Stimulated activated CD8-positive, alpha-beta memory T cell treated with anti-CD3 and anti-CD28 coated beads, Interleukin-7, amount 100 ng/mL, for 4 hours (primary cell): Measurements from ENCODE around the gene CLDN5.
"Not testable (repeated sequence)": the region's sequence is repeated elsewhere in the genome, so short reads cannot be mapped to it uniquely, and the experiment has no call there.

Experiments
- DNase-seq, 2 donors: peaks; one replicate each; pipeline ENCODE4 v3.0.0-alpha.2; 2020; ENCODE audit warnings: low read depth in 2 of 2

CLDN5 gene

GRCh38 chr22:19548427-19548826, 24.2 kb upstream of the CLDN5 start:
- not testable (repeated sequence) for DNase-seq

- no peak for DNase-seq
Observed at GRCh38 chr22:19547620-19548019, 23.4 kb upstream of the CLDN5 start.

DNA sequence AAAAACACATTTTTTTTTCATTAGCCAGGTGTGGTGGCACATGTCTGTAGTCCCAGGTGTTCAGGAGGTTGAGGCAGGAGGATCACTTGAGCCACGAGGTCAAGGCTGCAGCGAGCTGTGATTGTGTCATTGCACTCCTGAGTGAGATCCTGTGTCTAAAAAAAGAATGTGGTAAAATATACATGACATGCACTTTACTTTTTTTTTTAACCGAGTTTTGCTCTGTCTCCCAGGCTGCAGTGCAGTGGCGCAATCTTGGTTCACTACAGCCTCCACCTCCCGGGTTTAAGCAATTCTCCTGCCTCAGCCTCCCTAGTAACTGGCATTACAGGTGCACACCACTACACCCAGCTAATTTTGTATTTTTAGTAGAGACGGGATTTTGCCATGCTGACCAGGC, 22.5 kb upstream of the CLDN5 start:
- no peak for DNase-seq

DNA sequence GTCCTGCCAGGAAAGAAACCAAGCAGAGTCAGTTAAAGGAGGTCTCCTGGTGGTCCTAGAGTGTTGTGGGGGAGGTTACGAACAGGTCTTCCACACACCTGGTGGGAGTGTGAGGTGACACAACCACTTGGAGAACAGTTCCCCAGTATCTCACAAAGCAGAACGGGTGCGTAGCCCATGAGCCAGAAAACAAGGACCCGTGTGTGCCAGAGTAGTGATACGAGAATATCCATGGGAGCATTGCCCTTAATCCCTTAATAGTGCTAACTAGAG, 21.7 kb upstream of the CLDN5 start:
- no peak for DNase-seq

GRCh38 chr22:19543970-19544708, 19.9 kb upstream of the CLDN5 start:
- DNase-seq: no peak

- DNase-seq: no peak
Observed at GRCh38 chr22:19540394-19540793, 16.2 kb upstream of the CLDN5 start.

DNA sequence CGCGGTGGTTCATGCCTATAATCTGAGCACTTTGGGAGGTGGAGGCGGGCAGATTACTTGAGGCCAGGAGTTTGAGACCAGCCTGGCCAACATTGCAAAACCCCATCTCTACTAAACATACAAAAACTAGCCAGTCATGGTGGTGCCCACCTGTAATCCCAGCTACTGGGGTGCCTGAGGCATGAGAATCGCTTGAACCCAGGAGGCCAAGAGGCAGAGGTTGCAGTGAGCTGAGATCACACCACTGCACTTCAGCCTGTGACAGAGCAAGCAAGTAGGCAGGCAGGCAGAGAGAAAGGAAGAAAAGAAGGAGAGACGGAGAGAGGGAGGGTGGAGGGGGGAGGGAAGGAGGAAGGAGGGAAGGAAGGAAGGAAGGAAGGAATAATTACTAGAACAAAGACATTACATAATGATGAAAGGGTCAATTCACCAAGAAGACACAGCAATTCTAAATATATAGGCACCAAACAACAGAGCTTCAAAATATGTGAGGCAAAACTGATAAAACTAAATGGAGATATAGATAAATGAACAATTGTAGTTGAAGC, 13.8 kb upstream of the CLDN5 start:
- DNase-seq: no peak

GRCh38 chr22:19536564-19536963, 12.4 kb upstream of the CLDN5 start:
- DNase-seq: no peak

GRCh38 chr22:19535001-19535400, 10.8 kb upstream of the CLDN5 start:
- DNase-seq: no peak

- no peak for DNase-seq
Observed at GRCh38 chr22:19533857-19534256, 9.6 kb upstream of the CLDN5 start.

- DNase-seq: no peak
Observed at GRCh38 chr22:19533049-19533626, 8.9 kb upstream of the CLDN5 start.

DNA sequence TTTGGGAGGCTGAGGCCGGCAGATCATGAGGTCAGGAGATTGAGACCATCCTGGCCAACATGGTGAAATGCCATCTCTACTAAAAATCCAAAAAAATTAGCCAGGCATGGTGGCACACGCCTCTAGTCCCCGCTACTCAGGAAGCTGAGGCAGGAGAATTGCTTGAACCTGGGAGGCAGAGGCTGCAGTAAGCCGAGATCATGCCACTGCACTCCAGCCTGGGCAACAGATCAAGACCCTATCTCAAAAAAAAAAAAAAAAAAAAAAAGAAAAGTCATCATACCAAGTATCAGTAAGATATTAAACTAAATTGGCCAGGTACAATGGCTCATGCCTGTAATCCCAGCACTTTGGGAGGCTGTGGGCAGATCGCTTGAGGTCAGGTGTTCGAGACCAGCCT, 7.1 kb upstream of the CLDN5 start:
- not testable (repeated sequence) for DNase-seq

DNA sequence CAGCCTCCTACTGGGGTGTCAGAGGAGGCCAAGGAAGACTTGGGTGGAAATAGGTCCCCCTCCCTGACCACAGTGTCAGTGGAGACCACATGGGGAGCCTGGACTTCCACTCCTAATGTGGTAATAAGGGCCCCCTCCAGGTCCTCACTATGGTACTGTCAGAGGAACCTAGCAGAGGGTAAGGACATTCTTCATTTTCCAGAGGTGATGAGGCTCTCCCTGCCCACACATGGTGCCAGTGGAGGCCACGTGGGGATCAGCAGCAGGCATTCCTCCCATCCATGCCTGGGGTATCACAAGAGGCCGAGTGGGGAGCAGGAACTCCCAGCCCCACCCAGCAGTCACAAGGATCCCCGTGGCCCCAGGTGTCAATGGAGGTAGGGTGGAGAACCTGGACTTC, 6.5 kb upstream of the CLDN5 start:
- DNase-seq: no peak

DNA sequence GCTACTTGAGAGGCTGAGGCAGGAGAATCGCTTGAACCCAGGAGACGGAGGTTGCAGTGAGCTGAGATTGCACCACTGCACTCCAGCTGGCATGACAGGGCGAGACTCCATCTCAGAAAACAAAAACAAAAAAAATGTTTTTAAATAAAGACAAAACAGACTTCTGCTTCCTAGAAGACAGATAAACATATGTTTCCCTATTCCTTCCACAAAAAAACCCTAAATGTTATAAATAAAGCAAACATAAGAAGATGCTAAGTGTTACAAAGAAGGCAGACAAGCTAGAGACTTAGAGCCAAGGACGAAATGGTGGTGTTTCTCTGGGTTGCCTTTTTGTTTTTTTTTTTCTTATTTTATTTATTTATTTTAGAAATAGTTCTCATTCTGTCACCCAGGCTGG, 5.6 kb upstream of the CLDN5 start:
- no peak for DNase-seq

- no peak for DNase-seq
Observed at GRCh38 chr22:19527861-19528417, 3.7 kb upstream of the CLDN5 start.

DNA sequence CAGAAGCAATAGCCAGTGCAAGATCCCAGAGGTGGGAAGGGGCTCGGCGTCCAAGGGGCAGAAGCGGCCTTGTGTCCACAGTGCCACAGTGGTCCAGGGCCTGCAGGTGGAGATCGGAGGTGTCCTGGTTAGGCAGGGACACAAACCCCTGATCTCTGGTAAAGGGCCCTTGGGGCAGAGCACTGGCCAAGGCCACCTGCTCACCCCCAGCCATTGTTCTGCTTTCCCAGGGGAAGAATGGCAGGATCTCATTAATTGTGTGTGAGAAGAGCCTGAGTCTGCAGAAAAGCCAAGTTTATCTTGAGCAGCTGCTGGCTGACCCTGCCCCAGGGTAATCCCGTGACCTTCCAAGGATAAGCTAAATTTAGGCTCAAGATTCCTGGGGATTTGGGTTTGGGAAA, 3.1 kb upstream of the CLDN5 start:
- no peak for DNase-seq

DNA sequence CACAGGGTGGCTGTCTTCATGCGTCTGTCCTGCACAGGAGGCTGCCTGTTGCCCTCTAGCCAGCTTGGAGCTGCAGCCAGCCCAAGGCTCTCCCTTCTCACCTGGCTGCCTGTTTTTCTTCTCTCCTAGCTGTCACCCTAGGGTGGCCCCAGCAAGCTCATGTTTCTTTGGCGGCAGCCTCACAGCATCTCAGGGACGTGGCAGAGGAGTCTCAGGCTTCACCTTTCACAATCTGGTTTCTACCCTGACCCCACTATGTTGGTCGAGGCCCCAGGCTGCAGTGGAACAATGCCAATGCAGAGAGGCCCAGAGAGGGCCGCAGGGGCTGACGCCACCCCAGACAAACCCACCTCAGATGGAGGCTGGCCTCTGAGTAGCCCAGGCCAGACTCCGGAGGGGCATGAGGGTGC, 2.5 kb upstream of the CLDN5 start:
- DNase-seq: no peak

GRCh38 chr22:19526076-19526701, 2.0 kb upstream of the CLDN5 start:
- no peak for DNase-seq

- no peak for DNase-seq
Observed at GRCh38 chr22:19525666-19526065, 1.5 kb upstream of the CLDN5 start.

- DNase-seq: no peak
Observed at GRCh38 chr22:19525116-19525660, 978 bp upstream of the CLDN5 start.

- no peak for DNase-seq
Observed at GRCh38 chr22:19523240-19524169, 705 bp downstream of the CLDN5 start.

GRCh38 chr22:19522881-19523239, 1.4 kb downstream of the CLDN5 start:
- no peak for DNase-seq
